ENCODE results near the gene PPAT.
"Not testable (repeated sequence)": the region's sequence is repeated elsewhere in the genome, so short reads cannot be mapped to it uniquely, and the experiment has no call there.

The PPAT gene

GRCh38 chr4:56435140-56435926, at the start of gene PPAT:
PPAT (minus strand) TSS chr4:56435615; CDS start chr4:56435477, 138 bp downstream.
- DNase-seq, result peak; percentile 97

DNA sequence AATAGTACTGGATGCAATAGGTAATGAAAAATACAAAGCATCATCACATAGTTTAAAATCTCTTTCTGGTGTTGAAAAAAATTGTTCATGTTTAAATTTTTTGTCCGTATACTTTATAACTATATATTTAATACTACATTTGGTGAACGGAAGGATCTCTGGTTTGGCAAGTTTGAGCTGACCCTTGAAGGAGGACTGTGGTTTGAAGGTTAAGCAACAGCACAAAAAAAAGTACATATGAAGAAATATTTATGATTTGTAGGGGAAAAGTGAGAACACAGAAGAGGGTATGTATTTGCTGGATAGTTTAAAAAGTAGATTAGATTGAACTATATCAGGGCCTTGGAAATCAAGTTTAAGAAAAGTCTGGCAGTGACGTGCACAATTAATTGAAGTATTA, 45.3 kb upstream of the PPAT start:
- no peak for DNase-seq

GRCh38 chr4:56477192-56477702, 41.8 kb upstream of the PPAT start:
- no peak for DNase-seq

GRCh38 chr4:56475917-56476316, 40.5 kb upstream of the PPAT start:
- no peak for DNase-seq

GRCh38 chr4:56469489-56470210, 34.2 kb upstream of the PPAT start:
- no peak for DNase-seq

GRCh38 chr4:56468097-56468422, 32.6 kb upstream of the PPAT start:
- DNase-seq, result peak; percentile 13

DNA sequence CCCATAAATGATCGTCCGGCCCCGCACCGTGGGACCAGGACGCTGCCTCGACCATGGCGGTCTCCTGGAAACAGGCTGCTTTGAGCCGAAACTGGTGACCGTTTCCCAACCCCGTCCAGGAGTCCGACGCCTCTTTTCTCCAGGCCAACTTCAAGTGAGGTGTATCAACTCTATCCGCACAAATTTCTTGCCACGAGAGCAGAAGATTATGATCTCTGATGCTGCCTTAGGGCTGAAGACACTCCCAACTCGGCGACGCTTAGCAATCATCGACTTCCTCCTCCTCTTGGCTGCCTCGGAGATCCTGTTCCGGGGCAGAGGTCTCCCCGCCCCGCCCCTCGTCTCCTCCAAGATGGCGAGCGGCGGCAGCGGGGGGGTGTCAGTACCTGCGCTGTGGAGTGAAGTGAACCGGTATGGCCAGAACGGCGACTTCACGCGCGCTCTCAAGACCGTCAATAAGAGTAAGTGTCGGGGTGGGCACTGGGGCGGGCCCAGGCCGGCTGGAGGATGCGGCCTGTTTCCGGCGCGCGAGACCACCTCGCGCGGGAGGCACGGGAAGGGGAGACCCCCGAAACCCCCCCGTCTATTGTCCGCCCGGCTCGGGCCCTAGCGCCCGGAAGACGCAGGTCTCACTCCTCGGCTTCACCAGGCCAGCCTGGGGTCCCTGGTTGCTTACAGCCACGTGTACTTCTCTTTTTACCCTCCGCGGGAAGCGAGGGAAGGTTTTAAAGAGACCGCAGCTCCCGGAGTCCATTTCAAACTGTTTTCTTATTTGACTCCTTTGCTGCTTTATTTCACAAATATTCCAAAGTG, 32.1 kb upstream of the PPAT start, which contains the start of gene SRP72:
TSS of gene SRP72 (plus strand) at position 334 of the 813 bp plus-strand sequence. CDS start at position 353, 19 bp downstream.
- DNase-seq, result peak; percentile 46

DNA sequence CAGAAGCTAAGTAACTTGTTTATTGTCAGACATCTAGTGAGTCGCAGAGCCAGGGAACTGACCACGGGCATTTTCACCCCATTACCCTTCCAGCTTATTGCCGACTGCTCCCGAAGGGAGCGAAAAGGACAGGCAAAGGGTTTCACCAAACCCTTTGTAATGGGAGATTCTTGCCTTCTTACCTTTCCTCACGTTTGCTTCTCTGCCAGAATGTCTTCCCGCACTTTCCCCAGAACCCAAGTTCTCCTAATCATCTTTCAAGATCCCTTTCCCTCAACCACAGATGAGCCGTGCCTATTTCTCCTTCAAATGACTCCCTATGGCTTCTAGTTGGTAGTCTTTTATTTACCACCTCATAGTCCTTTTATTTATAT, 31.5 kb upstream of the PPAT start:
- DNase-seq, result no peak

DNA sequence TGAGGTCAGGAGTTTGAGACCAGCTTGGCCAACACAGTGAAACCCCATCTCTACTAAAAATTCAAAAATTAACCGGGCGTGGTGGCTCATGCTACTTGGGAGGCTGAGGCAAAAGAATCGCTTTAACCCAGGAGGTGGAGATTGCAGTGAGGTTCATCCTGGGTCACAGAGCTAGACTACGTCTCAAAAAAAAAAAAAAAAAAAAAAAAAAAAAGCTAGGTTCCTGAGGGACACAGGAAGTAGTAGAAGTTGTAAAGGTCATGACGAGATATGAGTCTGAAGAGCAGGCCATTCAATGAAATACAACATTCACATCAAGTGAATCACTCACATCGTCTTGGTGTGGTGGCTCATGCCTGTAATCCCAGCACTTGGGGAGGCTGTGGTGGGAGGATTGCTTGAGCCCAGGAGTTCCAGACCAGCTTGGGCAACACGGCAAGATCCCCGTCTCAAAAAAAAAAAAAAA, 30.9 kb upstream of the PPAT start:
- not testable (repeated sequence) for DNase-seq

- DNase-seq, result no peak
These were observed 30.3 kb upstream of the PPAT start for GRCh38 chr4:56465599-56466295.

DNA sequence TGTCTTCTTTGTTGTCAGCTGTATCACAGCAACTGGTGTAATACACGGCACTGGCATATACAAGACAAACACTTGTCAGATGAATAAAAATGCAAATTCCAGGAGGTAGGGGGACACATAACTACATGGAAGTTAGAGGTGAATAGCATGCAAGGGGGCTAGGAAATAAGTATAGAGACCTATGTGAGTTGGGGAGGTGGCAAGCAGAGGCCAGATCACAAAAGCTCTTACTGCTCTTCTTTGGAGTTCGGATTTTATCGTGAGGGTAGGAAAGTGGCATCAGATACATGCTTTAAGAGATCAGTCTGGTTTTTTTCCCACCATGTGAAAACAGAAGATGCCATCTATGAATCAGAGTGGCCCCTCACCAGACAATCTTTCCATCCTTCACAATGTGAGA, 29.2 kb upstream of the PPAT start:
- DNase-seq, result no peak

GRCh38 chr4:56463711-56464110, 28.3 kb upstream of the PPAT start:
- DNase-seq, result no peak

DNA sequence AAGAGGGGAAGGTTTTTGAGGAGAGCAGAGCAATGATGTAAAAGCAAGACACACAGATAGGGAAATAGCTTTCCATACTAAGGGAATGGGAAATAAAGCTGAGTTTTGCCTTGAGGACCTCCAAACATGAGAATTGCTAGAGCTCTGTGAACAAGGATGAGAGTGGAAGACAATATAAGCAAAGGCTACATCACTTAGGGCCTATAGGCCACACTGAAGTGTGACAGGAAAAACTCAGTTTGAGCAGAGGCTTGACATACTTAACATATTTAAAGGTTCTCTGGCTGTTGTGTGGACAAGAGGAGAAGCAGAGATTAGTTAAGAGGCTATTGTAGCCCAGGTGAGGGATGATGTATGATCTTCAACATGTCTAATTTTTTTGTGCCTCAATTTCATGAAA, 26.7 kb upstream of the PPAT start:
- DNase-seq, result no peak

DNA sequence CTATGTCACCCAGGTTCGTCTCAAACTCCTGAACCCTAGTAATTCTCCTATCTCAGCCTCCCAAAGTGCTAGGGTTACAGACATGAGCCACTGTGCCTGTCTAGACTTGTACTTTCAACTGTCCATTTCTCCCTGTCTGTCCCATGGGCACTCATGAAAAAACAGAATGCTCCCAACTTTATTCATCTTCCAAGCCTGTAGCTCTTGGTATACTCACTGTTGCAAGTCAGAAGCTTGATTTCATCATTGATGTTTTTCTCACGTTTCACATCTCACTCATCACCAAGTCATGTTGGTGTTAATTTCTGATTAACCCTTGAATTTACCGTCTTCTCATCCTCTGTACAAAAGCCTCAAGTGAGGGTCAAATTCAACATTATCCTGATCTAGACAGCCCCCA, 24.7 kb upstream of the PPAT start:
- no peak for DNase-seq

DNA sequence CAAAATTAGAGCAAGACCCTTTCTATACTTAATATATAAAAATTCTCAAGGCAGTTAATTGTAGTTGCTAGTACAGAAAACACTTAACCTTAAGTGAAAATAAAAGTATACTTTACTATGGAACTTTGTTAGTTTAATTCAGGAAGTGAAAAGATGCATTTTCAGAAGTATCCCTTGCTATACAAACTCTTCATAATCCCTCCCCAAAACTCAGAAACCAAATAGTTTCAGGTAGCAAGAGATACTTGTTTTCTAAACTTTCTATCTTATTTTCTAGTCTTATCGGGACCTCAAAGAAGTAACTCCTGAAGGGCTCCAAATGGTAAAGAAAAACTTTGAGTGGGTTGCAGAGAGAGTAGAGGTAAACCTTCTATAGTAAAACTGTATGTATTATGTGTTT, 14.9 kb upstream of the PPAT start:
- DNase-seq, result no peak

DNA sequence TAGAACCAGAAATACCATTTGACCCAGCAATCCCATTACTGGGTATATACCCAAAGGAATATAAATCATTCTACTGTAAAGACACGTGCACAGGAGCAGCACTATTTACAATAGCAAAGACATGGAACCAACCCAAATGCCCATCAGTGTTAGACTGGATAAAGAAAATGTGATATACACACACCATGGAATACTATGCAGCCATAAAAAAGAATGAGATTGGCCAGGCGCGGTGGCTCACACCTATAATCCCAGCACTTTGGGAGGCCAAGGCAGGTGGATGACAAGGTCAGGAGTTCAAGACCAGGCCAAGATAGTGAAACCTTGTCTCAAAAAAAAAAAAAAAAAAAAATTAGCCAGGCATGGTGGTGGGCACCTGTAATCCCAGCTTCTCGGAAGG, 14.1 kb upstream of the PPAT start:
- not testable (repeated sequence) for DNase-seq

DNA sequence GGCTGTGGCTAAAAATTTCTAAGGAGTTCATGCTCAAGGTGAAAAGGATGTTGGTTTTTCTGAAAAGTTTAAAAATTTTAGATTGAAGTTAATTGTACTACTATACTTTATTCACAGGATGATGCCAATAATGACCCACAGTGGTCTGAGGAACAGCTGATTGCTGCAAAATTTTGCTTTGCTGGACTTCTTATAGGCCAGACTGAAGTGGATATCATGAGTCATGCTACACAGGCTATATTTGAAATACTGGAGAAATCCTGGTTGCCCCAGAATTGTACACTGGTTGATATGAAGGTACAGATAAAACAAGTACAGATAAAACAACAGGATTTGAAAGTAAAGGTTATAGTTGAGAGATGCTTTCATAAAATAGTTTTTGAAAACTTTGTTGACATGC, 12.9 kb upstream of the PPAT start:
- DNase-seq, result no peak

- no peak for DNase-seq
These were observed 10.3 kb upstream of the PPAT start for GRCh38 chr4:56445699-56446098.

DNA sequence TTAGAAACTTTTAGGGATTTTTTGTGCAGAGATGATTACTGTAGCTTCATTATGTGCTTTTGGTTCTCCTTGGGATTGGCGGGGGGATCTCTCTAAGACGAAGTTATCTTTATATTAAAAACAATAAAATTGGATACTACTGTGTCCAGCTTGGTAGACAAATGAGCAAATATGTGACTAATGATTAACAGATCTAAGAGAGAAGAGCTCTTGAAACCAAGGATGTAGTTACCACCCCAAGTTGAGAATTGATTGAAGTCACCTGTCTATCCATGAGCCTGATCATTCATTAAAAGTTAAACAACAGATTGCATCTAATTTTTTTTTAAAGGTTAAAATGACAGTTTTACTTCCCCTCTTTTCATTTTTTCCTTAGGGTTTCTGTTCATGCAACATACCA, 9.3 kb upstream of the PPAT start:
- no peak for DNase-seq

DNA sequence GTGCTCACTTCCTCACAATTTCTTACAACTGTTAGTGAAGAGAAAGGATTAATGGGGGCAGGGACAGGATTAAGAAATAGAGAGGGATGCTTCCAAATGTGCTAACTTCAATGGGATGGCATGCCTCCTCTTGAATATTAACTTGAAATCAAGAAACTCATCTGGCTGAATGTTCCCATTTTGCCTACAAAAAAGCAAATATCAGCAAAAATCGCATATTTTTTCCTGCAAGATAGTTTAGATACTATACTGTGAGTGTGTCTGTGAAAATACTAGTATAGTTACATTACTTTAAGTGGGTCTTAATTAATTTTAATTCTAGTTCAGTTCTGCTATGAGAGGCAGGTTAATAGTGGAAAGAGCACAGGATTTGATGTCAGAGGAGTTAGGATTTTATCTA, 5.6 kb upstream of the PPAT start:
- no peak for DNase-seq

- DNase-seq, result no peak
These were observed 3.4 kb upstream of the PPAT start for GRCh38 chr4:56438766-56439165.

- peak; percentile 41 for DNase-seq
These were observed 746 bp downstream of the PPAT start for GRCh38 chr4:56434599-56435139.

Data from DMS153 (cell line).